Breast epithelium (tissue), 4 donors: ENCODE results near the gene CSNK1G3. TPM values are rescaled to one million over a fixed set of nuclear protein-coding genes. Genes with fewer than 3 reads are reported as not detected.
"Not testable (repeated sequence)": the region's sequence is repeated elsewhere in the genome, so short reads cannot be mapped to it uniquely, and the experiment has no call there.

Experiments
- DNase-seq, 2 donors: peaks; one replicate each; pipeline ENCODE4 v3.0.0-alpha.2; 2019; ENCODE audit warnings: low spot score in 2 of 2
- H3K27ac ChIP-seq, 2 donors: fragments of 200-600 bp; sonication (generic) in 1 of 2; one replicate each; pipeline ENCODE4 v1.5.1; 2016 to 2019; ENCODE audit warnings: mild to moderate bottlenecking in 1 of 2
- H3K27me3 ChIP-seq, 2 donors: fragments of 200-600 bp; sonication (generic) in 1 of 2; one replicate each; pipeline versions ENCODE4 v1.5.1 to v1.6.0; 2017 to 2019; ENCODE audit warnings: control low read depth in 1 of 2, mild to moderate bottlenecking in 1 of 2
- H3K36me3 ChIP-seq: fragments of 200-600 bp; one replicate; pipeline ENCODE4 v1.5.1; 2019
- H3K4me1 ChIP-seq, 2 donors: fragments of 200-600 bp; sonication (generic); one replicate each; pipeline ENCODE4 v1.5.1; 2016 to 2019; ENCODE audit warnings: control low read depth in 1 of 2
- H3K4me3 ChIP-seq, 3 donors: fragments of 200-600 bp; sonication (generic); 1 replicate in 2 of 3; 2 replicates in 1 of 3; pipeline ENCODE4 v1.5.1; 2016 to 2019; ENCODE audit warnings: mild to moderate bottlenecking in 3 of 3, moderate library complexity in 2 of 3
- H3K9me3 ChIP-seq, 2 donors: fragments of 200-600 bp; sonication (generic) in 1 of 2; one replicate each; pipeline ENCODE4 v1.5.1; 2016 to 2019; ENCODE audit warnings: control low read depth in 1 of 2
- POLR2A ChIP-seq: fragments of 450-650 bp; IDR thresholded peaks from one replicate; pipeline ENCODE4 v1.6.1; 2016; ENCODE audit warnings: antibody characterized with exemption, mild to moderate bottlenecking, moderate library complexity
- POLR2AphosphoS5 ChIP-seq, 3 donors: sonication (generic); formaldehyde crosslinking; IDR thresholded peaks; one replicate each; pipeline ENCODE4 v1.6.1; 2017; ENCODE audit warnings: antibody characterized with exemption in 3 of 3
- intact Hi-C: fragments of 100-400 bp; cut with DNase I; formaldehyde crosslinking; loops from one replicate; pipeline ENCODE4 v1.15.1; 2023; ENCODE audit warnings: low total_unique reads
- total RNA-seq, 3 donors: library from RNA; depleted of rRNA; stranded (reverse); fragments of >200 nt; gene quantifications; one replicate each; pipeline ENCODE4 v1.1.0, GENCODE V29; 2016
- TF ChIP-seq, protein P1 (sequence below), 3 donors: fragments of 450-650 bp; IDR thresholded peaks; one replicate each; pipeline ENCODE4 v1.5.1; 2016 to 2017; ENCODE audit warnings: antibody characterized with exemption in 3 of 3, mild to moderate bottlenecking in 3 of 3, moderate library complexity in 3 of 3

CSNK1G3 gene
- total RNA-seq, 3 donors from 2014 or later = 37.8 to 77.3 (median 55.7) TPM

GRCh38 chr5:123636006-123636405 is 124.0 kb downstream of the CSNK1G3 start:
- H3K9me3 ChIP-seq = peaks cover 4 to 8% of the 10 kb centered on the region in 2 donors
- no peak overlapping the region for H3K4me3 ChIP-seq
- TF ChIP-seq, protein P1, sequence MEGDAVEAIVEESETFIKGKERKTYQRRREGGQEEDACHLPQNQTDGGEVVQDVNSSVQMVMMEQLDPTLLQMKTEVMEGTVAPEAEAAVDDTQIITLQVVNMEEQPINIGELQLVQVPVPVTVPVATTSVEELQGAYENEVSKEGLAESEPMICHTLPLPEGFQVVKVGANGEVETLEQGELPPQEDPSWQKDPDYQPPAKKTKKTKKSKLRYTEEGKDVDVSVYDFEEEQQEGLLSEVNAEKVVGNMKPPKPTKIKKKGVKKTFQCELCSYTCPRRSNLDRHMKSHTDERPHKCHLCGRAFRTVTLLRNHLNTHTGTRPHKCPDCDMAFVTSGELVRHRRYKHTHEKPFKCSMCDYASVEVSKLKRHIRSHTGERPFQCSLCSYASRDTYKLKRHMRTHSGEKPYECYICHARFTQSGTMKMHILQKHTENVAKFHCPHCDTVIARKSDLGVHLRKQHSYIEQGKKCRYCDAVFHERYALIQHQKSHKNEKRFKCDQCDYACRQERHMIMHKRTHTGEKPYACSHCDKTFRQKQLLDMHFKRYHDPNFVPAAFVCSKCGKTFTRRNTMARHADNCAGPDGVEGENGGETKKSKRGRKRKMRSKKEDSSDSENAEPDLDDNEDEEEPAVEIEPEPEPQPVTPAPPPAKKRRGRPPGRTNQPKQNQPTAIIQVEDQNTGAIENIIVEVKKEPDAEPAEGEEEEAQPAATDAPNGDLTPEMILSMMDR (IDR thresholded peaks at IDR 0.05) = no peak
- TF ChIP-seq POLR2A (no peak), POLR2AphosphoS5 (IDR thresholded peaks at IDR 0.05) (no peak)
- no peaks in the 10 kb centered on the region for H3K27me3 ChIP-seq
- DNase-seq = no peak
- no peaks in the 10 kb centered on the region for H3K36me3 ChIP-seq
- intact Hi-C loops = no loop called here
- no peak overlapping the region for H3K27ac ChIP-seq
- H3K4me1 ChIP-seq = no peaks in the 10 kb centered on the region

DNA sequence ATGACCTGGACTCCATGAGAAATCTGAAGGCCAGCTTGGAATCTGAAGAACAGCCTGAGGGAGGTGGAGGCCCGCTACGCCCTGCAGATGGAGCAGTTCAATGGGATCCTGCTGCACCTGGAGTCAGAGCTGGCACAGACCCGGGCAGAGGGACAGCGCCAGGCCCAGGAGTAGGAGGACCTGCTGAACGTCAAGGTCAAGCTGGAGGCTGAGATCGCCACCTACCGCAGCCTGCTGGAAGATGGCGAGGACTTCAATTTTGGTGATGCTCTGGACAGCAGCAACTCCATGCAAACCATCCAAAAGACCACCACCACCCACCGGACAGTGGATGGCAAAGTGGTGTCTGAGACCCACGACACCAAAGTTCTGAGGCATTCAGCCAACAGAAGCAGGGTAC is 125.1 kb downstream of the CSNK1G3 start:
- H3K27ac ChIP-seq, intact Hi-C loops, DNase-seq, H3K4me3 ChIP-seq, H3K4me1 ChIP-seq, H3K36me3 ChIP-seq, H3K9me3 ChIP-seq, H3K27me3 ChIP-seq: not testable (repeated sequence)

DNA sequence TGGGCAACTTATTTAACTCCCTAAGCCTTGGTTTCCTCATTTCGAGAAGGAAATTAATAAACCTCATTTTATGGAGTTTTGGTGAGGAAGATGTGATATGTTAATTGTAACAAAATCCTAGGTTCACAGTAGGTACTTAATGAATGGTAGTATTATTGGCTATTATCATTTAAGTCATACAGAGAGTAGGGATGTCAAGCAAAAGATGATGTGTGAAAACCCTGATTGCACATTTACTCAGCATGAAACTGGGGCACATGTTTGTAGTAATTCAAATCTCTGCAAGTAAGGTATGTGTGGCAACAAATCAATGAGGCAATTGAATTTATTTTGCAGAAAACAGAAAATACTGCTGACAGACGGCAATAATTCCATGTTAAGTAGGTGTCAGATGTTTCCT is 127.3 kb downstream of the CSNK1G3 start:
- intact Hi-C loops = no loop called here
- H3K36me3 ChIP-seq = no peaks in the 10 kb centered on the region
- H3K27me3 ChIP-seq = no peaks in the 10 kb centered on the region
- no peak for DNase-seq
- H3K27ac ChIP-seq = no peak overlapping the region
- H3K4me1 ChIP-seq = no peaks in the 10 kb centered on the region
- TF ChIP-seq, protein P1 (IDR thresholded peaks at IDR 0.05) = no peak
- TF ChIP-seq POLR2A (no peak), POLR2AphosphoS5 (IDR thresholded peaks at IDR 0.05) (no peak)
- no peaks in the 10 kb centered on the region for H3K9me3 ChIP-seq
- H3K4me3 ChIP-seq = no peak overlapping the region

DNA sequence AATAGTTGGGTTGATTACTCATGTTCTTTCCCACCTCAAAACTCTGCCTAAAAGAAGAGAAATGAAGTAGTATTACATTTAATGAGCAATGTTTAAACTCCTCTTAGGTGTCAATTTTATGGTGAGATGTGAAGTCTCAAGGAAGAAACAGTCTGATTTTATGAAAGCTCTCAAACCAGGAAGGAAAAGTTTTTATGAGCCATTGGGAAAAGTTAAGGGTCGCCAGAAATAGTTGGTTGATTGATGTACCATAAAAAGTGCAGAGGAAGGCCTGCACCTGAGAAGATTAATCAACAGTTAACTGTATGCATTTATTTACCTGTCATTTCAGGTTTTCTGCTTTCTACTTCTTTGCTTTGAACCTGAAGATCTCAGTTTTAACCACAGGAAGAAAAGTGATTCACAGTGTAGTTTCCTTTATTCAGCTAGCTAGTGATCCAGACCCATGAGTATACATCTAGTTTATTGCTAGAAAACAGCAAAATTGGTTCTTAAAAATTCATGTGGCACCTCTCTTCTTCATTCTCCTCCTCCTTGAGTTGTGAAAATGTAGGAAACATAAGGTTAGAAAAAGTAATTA is 133.1 kb downstream of the CSNK1G3 start:
- TF ChIP-seq, protein P1 (IDR thresholded peaks at IDR 0.05) = no peak
- TF ChIP-seq POLR2AphosphoS5 (IDR thresholded peaks at IDR 0.05) = no peak
- TF ChIP-seq POLR2A = no peak
- Histone ChIP-seq H3K9me3 (no peaks in the 10 kb centered on the region), H3K36me3 (no peaks in the 10 kb centered on the region), H3K27ac (no peak overlapping the region), H3K27me3 (no peaks in the 10 kb centered on the region), H3K4me1 (no peaks in the 10 kb centered on the region), H3K4me3 (no peak overlapping the region)
- no peak for DNase-seq
- intact Hi-C loops = no loop called here

DNA sequence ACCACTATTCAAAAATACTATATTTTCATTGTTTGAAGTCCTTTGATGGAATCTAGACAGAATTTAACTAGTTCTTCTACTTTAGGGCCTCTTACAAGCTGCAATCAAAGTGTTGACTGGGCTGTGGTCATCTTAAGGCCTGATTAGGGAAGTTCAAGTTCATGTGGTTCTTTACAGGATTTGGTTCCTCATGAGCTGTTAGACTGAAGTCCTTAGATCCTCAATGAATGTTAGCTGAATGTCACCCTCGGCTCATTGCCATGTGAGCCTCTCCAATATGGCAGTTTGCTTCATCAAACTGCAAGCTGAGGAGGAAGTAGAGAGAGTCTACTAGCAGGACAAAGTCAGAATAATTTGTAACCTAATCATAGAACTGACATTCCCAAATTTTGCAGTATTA is 135.1 kb downstream of the CSNK1G3 start:
- no peak overlapping the region for H3K4me3 ChIP-seq
- intact Hi-C loops = no loop called here
- TF ChIP-seq, protein P1 (IDR thresholded peaks at IDR 0.05) = no peak
- TF ChIP-seq POLR2AphosphoS5 (IDR thresholded peaks at IDR 0.05) (no peak), POLR2A (no peak)
- no peaks in the 10 kb centered on the region for H3K27me3 ChIP-seq
- DNase-seq = no peak
- H3K36me3 ChIP-seq = no peaks in the 10 kb centered on the region
- no peaks in the 10 kb centered on the region for H3K4me1 ChIP-seq
- H3K9me3 ChIP-seq = no peaks in the 10 kb centered on the region
- no peak overlapping the region for H3K27ac ChIP-seq

GRCh38 chr5:123651234-123651633 is 139.3 kb downstream of the CSNK1G3 start:
- intact Hi-C loops = no loop called here
- Histone ChIP-seq H3K4me1 (no peaks in the 10 kb centered on the region), H3K4me3 (no peak overlapping the region), H3K27me3 (no peaks in the 10 kb centered on the region), H3K36me3 (no peaks in the 10 kb centered on the region), H3K27ac (no peak overlapping the region), H3K9me3 (no peaks in the 10 kb centered on the region)
- DNase-seq = no peak
- no peak for TF ChIP-seq POLR2AphosphoS5 (IDR thresholded peaks at IDR 0.05)
- TF ChIP-seq POLR2A = no peak
- TF ChIP-seq, protein P1 (IDR thresholded peaks at IDR 0.05) = no peak
